Measurements from ENCODE around the gene RHBDL1.
A peak's percentile ranks its signal among the peaks of the same experiment; 100 is the strongest.

RHBDL1 gene

GRCh38 chr16:695355-696089, 20.1 kb downstream of the RHBDL1 start:
- H3K4me3 ChIP-seq (ENCODE audit: low read depth, low read length): peak overlapping the region; percentile 49
- no peak for DNase-seq (ENCODE audit: low read depth)
- TF ChIP-seq, protein P1, sequence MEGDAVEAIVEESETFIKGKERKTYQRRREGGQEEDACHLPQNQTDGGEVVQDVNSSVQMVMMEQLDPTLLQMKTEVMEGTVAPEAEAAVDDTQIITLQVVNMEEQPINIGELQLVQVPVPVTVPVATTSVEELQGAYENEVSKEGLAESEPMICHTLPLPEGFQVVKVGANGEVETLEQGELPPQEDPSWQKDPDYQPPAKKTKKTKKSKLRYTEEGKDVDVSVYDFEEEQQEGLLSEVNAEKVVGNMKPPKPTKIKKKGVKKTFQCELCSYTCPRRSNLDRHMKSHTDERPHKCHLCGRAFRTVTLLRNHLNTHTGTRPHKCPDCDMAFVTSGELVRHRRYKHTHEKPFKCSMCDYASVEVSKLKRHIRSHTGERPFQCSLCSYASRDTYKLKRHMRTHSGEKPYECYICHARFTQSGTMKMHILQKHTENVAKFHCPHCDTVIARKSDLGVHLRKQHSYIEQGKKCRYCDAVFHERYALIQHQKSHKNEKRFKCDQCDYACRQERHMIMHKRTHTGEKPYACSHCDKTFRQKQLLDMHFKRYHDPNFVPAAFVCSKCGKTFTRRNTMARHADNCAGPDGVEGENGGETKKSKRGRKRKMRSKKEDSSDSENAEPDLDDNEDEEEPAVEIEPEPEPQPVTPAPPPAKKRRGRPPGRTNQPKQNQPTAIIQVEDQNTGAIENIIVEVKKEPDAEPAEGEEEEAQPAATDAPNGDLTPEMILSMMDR (IDR thresholded peaks at IDR 0.05; ENCODE audit: low read depth, low read length, missing control alignments): no peak

DNA sequence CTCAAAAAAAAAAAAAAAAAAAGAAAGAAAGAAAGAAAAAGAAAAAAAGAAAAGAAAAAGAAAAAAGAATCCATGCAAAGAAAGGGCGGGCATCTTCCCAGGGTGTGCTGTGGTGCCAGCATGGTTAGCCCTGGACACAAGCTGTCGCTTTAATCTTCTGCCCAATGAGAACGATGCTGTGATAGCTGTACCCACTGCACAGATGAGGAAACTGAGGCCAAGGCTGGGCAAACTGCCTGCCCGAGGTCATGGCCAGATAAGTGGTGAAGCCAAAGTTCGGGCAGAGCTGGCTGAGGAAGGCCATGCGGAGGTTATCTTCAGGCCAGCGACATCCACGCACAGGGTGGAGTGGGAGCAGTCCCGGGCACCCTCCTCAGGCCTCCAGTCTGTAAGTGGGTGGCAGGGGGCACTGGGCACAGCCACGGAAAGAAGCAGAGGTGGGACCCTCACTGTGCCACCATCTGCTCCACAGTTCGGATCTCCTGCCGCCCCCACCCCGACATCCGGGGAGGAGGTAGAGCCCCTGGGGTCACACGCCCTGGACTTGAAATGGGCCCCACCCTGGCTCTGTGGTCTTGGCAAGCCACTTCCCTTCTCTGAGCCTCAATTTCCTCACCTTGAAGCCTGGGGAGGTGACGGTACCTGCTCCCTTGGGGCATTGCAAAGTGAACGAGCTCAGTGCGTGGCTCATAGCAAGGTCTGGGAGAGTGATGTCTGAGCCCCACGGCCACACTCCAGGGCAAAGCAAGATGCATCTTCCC, 23.6 kb downstream of the RHBDL1 start:
- no peak for DNase-seq (ENCODE audit: low read depth)
- TF ChIP-seq, protein P1 (IDR thresholded peaks at IDR 0.05; ENCODE audit: low read depth, low read length, missing control alignments): no peak
- H3K4me3 ChIP-seq (ENCODE audit: low read depth, low read length): no peak overlapping the region

DNA sequence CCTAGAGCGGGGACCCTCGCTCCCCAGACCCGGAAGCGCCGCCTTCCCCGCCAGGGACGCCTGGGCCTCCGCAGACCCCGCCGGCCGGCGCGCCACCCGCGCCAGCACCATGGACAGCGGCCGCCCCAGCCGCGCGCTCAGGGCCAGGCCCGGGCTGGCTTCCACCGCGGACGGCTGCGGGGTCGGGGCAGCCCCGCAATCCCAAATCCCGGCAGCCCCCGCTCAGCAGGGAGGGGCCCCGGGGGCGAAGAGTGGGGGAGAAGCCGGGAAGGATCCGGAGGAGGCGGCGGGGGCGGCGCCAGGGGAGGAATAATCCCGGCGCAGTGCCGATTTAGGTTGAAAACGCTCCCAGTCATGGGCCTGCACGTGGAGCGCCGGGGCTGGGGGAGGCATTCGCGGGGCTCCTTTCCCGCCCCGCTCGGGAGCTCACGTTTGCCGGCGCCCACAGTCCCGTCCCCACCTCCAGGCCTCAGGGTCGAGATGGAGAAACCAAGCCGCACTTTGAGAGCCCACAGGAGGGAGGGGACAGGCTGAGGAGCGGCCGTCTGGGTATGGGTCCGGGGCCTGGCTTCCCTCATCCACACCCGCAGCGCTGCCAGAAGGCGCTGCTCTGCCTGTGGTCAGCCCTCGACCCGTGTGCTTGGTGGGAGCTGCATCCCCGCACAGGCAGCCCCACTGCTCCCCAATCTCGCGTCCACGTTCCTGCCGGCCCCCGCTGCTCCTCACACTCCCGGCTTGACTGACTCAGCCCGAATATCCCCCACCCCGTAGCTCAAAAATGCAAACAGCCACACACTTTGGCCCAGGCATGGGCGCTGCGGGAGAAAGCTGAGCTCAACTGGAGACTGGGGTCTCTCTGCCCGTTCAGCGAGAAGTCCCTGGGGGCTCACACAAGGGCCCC, 25.5 kb downstream of the RHBDL1 start:
- no peak overlapping the region for H3K4me3 ChIP-seq (ENCODE audit: low read depth, low read length)
- TF ChIP-seq, protein P1 (IDR thresholded peaks at IDR 0.05; ENCODE audit: low read depth, low read length, missing control alignments): no peak
- DNase-seq (ENCODE audit: low read depth): no peak

DNA sequence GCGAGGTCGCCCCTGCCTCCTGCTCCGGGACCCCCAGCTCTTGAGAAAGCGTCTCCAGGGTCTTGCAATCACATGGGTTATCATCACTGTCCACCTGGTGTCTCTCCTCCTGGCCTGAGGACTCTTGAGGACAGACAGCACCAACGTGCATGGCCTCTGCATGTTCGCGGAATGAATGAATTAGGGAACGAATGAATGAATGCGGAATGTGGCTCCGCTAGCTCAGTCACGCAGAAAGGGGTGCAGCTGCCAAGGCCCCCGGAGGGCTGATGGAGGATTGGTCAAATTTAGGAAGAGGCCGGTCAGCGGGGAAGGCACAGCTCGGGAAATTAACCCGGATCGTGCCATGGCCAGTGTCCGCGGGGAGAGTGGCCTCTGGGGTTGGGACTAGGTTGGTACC, 26.9 kb downstream of the RHBDL1 start:
- no peak overlapping the region for H3K4me3 ChIP-seq (ENCODE audit: low read depth, low read length)
- TF ChIP-seq, protein P1 (IDR thresholded peaks at IDR 0.05; ENCODE audit: low read depth, low read length, missing control alignments): no peak
- DNase-seq (ENCODE audit: low read depth): no peak

- no peak overlapping the region for H3K4me3 ChIP-seq (ENCODE audit: low read depth, low read length)
- TF ChIP-seq, protein P1 (IDR thresholded peaks at IDR 0.05; ENCODE audit: low read depth, low read length, missing control alignments): no peak
- DNase-seq (ENCODE audit: low read depth): no peak
Measured at GRCh38 chr16:703406-703805, 27.9 kb downstream of the RHBDL1 start.

DNA sequence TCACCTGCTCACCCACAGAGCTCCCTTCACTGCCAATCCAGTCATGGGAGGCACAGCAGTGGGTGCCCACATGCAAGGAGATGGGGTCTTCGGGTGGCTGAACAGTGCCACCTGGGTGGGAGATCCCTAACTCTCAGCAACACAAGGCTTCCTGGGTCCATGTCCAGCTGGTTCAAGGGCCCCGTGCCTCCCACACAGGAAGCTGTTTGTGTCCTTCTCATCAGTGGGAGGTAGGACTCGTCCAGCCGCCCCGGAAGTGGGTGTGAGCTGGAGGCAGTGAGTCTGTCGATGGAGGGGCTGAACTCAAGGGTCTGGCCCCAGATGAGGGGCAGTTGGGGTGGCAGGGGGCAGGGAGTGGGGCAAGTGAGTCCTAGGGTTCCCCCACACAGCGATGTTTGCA, 28.6 kb downstream of the RHBDL1 start:
- no peak for DNase-seq (ENCODE audit: low read depth)
- H3K4me3 ChIP-seq (ENCODE audit: low read depth, low read length): no peak overlapping the region
- TF ChIP-seq, protein P1 (IDR thresholded peaks at IDR 0.05; ENCODE audit: low read depth, low read length, missing control alignments): no peak

Data from GM12864 (cell line).